HL-60/S4 treated with retinoic acid at 250 ng/mL for 4 days and 3 days (cell line): ENCODE results near the gene TBC1D20.
"Not testable (repeated sequence)": the region's sequence is repeated elsewhere in the genome, so short reads cannot be mapped to it uniquely, and the experiment has no call there.

Experiments used
- in situ Hi-C: fragments of 300-500 bp; cut with MboI; formaldehyde crosslinking; loops from 2 replicates; pipeline ENCODE4 v1.7.0; 2022; ENCODE audit warnings: low sequenced_read_pairs

The TBC1D20 gene

DNA sequence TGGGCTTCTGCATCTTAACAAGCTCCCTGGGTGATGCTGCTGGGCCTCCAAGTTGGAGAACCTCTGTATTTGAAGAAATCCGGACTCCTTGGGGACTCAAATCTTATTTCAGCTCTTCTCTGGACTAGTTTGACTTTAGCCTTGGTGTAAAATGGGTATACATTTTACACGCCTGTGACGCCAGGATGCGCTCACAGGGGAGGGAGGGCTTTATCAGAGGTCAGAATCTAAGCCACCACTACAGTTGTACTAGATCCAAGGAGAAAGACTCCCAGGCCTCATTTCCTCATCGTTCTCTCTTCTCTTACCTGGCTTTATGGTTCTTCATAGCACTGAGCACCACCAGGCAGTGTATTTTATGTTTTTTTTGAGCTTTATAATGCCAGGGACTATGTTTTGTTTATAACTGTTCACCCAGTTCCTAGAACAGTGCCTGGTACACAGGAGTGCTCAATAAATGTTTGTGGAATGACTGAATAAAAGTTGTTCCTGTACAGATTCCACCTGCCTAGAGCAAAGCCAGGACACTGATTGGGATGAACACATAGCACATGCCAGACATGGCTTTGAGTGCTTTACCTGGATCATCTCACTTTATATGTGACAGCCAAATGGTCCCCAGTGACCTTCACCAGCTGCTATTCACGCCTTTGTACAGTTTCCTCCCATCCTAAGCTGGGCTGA is 59.3 kb downstream of the TBC1D20 start:
- in situ Hi-C loops: no loop called here

DNA sequence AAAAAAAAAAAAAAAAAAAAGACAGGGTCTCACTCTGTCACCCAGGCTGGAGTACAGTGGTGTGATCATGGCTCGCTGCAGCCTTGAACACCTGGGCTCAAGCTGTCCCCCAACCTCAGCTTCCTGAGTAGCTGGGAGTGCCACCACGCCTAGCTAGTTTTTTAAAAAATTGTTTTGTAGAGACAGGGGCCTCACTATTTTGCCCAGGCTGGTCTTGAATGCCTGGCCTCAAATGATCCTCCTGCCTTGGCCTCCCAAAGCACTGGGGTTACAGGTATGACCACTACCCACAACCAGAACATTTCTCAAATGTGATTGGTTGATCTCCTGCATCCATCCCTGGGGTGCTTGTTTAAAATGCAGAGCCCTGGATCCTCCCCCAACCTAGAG is 59.8 kb downstream of the TBC1D20 start:
- in situ Hi-C loops: no loop called here

DNA sequence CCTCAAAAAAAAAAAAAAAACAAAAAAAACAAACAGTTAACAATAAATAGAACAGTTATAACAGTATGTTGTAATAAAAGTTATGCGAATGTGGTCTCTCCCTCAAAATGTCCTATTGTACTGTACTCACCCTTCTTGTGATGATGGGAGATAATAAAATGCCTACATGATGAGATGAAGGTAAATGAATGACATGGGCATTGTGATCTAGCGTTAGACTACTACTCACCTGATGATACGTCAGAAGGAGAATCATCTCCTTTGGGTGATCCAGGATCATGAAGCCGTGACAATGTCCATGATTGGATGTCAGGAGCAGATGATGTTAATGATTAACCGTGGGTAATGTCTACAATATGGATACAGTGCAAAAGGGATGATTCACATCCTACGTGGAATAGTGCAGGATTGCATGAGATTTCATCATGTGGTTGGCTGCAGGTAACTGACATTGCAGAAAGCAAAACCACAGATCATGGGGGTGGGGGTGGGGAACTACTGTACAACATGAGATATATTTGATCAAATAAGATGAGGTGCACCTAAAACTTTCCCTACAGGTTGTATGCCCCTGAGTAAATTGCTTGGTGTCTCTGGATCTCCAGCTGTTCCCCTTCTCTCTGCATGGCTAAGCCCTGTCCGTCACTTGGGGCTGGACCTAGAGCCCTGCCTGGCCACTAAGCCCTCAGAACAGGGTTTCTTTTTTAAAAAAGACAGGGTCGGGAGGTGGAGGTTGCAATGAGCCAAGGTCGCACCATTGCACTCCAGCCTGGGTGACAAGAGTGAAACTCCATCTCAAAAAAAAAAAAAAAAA is 60.4 kb downstream of the TBC1D20 start:
- in situ Hi-C loops: no loop called here

DNA sequence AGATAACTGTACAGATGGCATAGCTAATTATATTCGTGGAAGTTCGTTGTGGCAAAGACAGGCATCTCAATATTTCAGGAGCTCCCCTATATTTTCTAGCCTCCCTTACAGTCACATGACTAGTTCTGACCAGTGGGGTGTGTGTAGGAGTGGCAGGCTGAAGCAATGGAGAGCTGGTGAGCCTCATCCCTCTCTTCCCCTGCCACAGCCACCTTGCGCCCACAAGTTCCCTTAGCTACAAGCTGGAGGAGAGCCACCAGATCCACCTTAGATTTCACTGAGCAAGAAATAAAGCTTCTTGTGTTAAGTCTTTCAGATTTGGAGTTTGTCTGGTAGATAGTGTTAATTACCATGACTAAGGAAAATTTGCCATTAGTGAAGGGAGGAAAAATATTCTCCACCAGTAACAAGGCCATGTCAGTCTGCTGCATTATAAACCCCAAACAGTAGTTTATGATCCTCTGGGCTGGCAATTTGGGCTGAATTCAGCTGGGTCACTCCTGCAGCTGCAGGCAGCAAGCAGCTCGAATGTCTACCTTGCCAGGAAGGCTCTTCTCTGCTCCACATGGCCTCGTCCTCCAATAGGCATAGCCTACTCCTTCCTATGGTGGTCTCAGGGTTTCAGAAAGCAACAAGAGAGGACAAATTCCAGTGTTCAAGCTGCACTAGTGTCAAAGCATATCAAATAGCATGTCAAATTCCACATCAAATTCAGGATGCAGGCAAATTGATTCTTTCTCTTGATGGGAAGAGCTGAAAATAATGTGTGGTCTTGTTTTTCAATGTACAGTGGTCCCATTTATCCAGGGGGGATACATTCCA is 61.7 kb downstream of the TBC1D20 start:
- in situ Hi-C loops: no loop called here

DNA sequence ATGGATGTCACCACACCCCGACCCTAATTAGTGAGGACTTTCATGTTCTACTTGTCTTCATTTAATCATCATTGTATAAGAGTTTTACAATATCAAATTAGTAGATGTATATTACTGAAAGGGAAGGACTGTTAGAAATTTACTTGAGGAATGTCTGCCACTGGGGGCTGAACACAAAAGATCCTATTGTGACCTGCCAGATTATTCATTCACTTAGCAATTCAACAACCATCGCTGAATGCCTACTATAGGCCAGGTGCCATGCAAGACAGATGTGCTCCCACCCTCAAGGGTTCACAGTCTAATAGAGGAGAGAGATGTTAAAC is 62.2 kb downstream of the TBC1D20 start:
- in situ Hi-C loops: no loop called here

DNA sequence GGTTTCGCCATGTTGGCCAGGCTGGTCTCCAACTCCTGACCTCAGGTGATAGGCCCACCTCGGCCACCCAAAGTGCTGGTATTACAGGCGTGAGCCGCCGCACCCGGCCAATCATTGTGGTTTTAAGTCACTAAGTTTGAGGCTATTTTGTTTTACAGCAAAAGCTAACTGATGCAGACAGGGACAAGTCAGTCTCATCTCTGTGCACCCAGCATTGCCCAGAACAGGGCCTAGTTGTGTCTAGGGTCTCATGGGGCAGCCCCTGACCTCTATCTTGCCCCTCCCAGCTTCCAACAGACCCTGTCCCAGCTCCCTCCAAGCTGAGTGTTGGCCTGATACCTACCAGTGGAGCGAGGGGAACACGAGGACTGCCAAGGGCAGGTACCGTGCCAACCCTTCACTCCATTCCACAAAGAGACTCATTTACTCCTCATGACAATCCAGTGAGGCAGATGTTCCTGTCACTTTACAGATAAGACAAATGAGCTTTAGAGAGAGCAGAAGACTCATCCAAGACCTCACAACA is 63.1 kb downstream of the TBC1D20 start:
- in situ Hi-C loops: no loop called here

DNA sequence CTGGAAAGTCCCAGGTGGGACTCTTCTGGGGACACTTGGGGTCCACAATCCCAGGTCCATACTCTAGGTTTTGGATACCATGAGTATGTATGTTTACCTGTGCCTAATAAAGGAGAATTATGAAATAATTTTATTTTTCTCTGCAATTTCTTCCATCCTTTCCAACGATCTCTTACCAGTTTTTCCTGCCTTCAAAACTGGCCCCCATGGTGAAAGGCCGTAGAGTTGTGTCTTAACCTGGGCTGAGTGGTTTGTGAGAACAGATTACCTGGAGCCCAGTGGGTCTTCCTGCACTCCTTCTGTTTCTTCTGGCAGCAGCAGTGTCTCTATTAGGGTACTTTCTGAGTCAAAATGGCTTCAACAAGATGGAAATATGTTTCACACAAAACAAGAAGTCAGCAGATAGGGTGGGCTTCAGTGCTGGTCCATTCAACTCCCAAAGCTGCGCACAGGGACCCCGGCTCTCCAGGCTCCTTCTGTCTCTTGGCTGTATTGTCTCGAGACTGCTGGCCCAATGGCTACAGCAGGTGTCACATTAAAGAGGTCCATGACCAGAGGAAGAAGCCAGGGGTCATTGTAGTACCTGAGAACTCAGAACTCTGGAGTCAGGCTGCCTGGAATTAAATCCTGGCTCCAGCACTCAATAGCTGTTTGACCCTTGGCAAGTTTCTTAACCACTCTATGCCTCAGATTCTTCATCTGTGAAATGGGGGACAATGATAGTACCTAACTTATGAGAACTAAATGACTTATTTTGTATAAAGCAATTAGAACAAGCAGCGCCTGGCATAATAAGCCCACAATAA is 64.7 kb downstream of the TBC1D20 start:
- in situ Hi-C loops: no loop called here

DNA sequence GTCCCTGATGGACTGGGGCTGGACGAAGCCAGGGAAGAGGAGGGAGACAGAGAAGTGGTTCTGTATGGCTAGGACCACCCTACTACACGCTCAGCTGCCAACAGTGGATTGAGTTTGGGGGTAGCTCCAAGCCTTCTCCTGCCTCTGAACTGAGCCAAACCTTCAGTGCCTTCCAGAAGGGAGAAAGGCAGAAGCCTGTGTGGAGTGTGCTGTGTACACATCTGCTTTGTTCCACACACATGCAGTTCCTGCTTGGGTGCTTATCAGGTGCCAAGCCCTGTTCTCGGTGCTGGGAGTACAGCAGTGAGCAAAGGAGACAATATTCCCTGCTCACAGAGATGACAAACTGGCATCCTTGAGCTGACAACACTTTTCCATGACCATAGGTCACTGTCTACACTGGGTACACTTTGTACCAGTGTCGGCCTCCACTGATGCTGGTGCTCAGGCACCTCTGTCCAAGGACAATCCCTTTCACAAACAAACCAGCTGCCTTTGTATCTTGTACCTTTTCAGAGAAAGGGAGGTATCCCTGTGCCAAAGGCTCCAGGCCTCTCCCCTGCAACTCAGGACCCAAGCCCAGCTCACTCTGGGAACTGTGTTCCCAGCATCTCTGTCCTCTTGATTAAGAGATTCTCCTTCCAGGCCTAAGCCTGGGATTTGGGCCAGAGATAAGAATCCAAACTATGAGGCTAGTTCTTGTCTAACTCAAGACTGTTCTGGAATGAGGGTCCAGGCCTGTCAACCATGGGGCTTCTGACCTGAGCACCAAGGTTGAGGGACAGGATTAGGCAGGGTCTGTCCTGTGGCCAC is 65.5 kb downstream of the TBC1D20 start:
- in situ Hi-C loops: no loop called here

DNA sequence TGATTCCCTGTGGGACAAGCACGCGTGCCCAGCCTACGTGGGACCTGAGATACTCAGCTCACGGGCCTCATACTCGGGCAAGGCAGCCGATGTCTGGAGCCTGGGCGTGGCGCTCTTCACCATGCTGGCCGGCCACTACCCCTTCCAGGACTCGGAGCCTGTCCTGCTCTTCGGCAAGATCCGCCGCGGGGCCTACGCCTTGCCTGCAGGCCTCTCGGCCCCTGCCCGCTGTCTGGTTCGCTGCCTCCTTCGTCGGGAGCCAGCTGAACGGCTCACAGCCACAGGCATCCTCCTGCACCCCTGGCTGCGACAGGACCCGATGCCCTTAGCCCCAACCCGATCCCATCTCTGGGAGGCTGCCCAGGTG is 66.1 kb downstream of the TBC1D20 start:
- in situ Hi-C loops: no loop called here

DNA sequence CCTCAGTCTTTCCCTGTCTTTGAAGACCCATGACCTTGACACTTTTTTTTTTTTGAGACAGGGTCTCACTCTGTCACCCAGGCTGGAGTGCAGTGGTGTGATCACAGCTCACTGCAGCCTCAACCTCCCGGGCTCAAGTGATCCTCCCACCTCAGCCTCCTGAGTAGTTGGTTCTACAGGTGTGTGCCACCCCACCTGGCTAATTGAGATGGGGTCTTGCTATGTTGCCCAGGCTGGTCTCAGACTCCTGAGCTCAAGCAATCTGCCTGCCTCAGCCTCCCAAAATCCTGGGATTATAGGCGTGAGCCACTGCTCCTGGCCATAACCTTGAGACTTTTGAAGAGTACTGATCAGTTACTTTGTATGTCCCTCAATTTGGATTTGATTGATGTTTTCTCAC is 69.0 kb downstream of the TBC1D20 start:
- in situ Hi-C loops: not testable (repeated sequence)

DNA sequence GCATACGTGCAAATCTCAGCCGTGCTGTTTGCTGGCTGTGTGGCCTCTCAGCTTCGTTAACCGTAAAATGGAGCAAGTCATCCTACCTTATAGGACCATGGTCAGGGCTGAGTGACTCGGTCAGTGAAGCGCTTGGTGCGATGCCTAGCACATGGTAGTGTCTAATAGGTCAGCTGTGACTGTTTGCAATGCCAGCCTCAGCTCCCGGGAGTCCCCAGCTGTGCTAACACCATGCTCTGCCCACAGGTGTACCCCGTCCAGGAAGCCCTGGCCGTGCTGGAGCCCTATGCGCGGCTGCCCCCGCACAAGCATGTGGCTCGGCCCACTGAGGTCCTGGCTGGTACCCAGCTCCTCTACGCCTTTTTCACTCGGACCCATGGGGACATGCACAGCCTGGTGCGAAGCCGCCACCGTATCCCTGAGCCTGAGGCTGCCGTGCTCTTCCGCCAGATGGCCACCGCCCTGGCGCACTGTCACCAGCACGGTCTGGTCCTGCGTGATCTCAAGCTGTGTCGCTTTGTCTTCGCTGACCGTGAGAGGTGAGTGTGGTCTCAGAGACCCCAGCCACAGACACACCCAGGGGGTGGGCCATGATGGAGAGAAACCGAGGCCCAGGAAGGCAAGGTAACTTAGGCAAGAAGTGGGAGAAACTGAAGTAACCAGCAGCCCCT is 71.2 kb downstream of the TBC1D20 start:
- in situ Hi-C loops: no loop called here

DNA sequence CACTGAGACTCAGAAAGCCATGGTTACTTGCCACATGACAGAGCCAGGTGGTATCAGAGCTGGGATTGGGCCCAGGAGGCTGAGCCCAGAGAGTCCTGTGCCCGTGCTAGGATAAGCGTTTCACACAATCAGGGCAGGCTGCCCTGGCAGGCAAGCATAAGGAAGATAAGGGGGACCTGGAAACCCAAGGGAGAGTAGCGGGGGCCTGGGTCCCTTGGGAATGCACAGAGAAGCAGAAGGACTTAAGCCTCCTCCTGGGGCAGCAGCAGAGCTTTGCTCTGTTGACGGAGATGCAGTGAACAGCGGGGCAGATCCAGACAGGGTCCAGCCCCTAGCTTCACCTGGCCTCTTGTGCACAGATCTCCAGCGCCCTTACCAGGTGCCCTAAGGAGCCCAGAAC is 73.1 kb downstream of the TBC1D20 start:
- in situ Hi-C loops: no loop called here

DNA sequence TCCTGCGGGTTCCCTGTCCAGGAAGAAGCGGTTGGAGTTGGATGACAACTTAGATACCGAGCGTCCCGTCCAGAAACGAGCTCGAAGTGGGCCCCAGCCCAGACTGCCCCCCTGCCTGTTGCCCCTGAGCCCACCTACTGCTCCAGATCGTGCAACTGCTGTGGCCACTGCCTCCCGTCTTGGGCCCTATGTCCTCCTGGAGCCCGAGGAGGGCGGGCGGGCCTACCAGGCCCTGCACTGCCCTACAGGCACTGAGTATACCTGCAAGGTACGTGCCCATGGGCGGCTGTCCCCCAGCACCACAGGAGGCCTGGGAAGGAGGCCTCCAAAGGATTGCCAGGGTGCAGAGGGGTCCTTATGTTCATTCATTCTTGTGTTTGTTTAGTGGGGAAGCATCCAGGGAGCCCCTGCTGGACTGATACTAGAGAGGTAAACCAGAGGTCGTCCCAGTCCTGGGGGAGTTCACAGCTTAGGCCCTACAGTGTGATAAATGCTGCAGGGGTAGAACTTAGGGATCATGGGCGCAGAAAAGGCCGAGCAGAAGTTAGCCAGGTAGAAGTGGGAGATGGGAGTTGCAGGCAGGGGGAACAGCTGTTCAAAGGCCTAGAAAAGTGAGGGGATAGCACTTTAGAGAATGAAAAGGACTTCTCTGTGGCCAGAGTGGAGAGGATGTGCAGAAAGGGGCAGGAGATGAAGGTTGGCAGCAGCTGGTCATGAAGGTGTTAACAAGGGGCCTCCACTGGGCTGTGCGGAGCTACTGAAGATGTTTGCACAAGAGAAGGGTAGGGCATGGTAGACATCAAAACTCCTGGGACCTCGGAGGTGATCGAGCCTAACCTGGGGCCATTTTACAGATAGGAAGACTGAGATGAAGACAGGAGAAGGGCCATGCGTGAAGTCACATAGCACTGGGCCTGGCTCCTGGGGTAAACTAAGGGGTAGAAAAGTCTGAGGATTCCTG is 74.0 kb downstream of the TBC1D20 start:
- in situ Hi-C loops: no loop called here

DNA sequence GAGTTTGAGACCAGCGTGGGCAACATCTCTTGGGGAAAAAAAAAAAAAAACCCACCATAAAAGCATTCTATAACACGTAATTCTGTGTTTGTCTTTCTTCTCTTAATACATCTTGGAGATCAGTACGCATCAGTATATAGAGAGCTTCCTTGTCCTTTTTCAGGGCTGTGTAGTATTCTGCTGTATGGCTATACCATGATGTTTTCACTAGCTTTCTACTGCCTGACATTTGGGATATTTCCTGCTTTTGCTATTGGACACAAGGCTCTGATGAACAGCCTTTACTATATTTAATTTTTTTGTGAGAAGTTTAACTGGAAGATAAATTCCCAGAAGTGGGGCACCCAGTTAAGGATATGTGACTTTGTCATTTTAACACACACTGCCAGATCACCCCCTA is 74.8 kb downstream of the TBC1D20 start:
- in situ Hi-C loops: no loop called here

DNA sequence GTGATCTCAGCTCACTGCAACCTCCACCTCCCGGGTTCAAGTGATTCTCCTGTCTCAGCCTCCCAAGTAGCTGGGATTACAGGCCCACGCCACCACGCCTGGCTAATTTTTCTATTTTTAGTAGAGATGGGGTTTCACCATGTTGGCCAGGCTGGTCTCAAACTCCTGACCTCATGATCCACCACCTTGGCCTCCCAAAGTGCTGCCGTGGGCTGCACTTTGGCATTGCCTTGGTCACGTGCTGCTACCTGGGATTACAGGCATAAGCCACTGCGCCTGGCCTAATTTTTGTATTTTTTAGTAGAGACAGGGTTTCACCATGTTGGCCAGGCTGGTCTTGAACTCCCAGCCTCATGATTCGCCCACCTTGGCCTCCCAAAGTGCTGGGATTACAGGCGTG is 75.7 kb downstream of the TBC1D20 start:
- in situ Hi-C loops: not testable (repeated sequence)
